ENCODE measurements around the gene PDE11A.
"Not testable (repeated sequence)": the region's sequence is repeated elsewhere in the genome, so short reads cannot be mapped to it uniquely, and the experiment has no call there.

PDE11A gene

GRCh38 chr2:177970670-177971454 lies 101.7 kb downstream of the PDE11A start:
- DNase-seq (ENCODE audit: insufficient read length, low spot score) (no peak), FAIRE-seq (no peak)
- TF ChIP-seq PAX5 (IDR thresholded peaks at IDR 0.05; ENCODE audit: insufficient read depth, low read length, severe bottlenecking) (no peak), POLR2A (IDR thresholded peaks at IDR 0.05; ENCODE audit: low read depth, low read length) (no peak), POU2F2 (IDR thresholded peaks at IDR 0.05; ENCODE audit: low read depth, low read length) (no peak), POLR2AphosphoS5 (IDR thresholded peaks at IDR 0.05; ENCODE audit: low read depth, low read length) (no peak), SPI1 (IDR thresholded peaks at IDR 0.05; ENCODE audit: low read depth, low read length) (no peak), TAF1 (IDR thresholded peaks at IDR 0.05; ENCODE audit: low read depth, low read length) (no peak)

- TF ChIP-seq POLR2AphosphoS5 (IDR thresholded peaks at IDR 0.05; ENCODE audit: low read depth, low read length) (no peak), PAX5 (IDR thresholded peaks at IDR 0.05; ENCODE audit: insufficient read depth, low read length, severe bottlenecking) (no peak), SPI1 (IDR thresholded peaks at IDR 0.05; ENCODE audit: low read depth, low read length) (no peak), POLR2A (IDR thresholded peaks at IDR 0.05; ENCODE audit: low read depth, low read length) (no peak), POU2F2 (IDR thresholded peaks at IDR 0.05; ENCODE audit: low read depth, low read length) (no peak)
- no peak for FAIRE-seq
- no peak for DNase-seq (ENCODE audit: insufficient read length, low spot score)
Measured at GRCh38 chr2:177964892-177965291, 107.7 kb downstream of the PDE11A start.

- DNase-seq (ENCODE audit: insufficient read length, low spot score) (no peak), FAIRE-seq (no peak)
- TF ChIP-seq TAF1 (IDR thresholded peaks at IDR 0.05; ENCODE audit: low read depth, low read length), result no peak
- TF ChIP-seq SPI1 (IDR thresholded peaks at IDR 0.05; ENCODE audit: low read depth, low read length), result no peak
- TF ChIP-seq POLR2A (IDR thresholded peaks at IDR 0.05; ENCODE audit: low read depth, low read length), result no peak
- TF ChIP-seq PAX5 (IDR thresholded peaks at IDR 0.05; ENCODE audit: insufficient read depth, low read length, severe bottlenecking), result no peak
- no peak for TF ChIP-seq POU2F2 (IDR thresholded peaks at IDR 0.05; ENCODE audit: low read depth, low read length)
- no peak for TF ChIP-seq POLR2AphosphoS5 (IDR thresholded peaks at IDR 0.05; ENCODE audit: low read depth, low read length)
Measured at GRCh38 chr2:177952151-177952550, 120.4 kb downstream of the PDE11A start.

GRCh38 chr2:177947598-177947997 lies 125.0 kb downstream of the PDE11A start:
- not testable (repeated sequence) for DNase-seq (ENCODE audit: insufficient read length, low spot score); FAIRE-seq

- FAIRE-seq; DNase-seq (ENCODE audit: insufficient read length, low spot score): not testable (repeated sequence)
Measured at GRCh38 chr2:177944530-177944929, 128.0 kb downstream of the PDE11A start.

GRCh38 chr2:177942731-177943130 lies 129.8 kb downstream of the PDE11A start:
- no peak for TF ChIP-seq POU2F2 (IDR thresholded peaks at IDR 0.05; ENCODE audit: low read depth, low read length)
- no peak for TF ChIP-seq PAX5 (IDR thresholded peaks at IDR 0.05; ENCODE audit: insufficient read depth, low read length, severe bottlenecking)
- no peak for TF ChIP-seq TAF1 (IDR thresholded peaks at IDR 0.05; ENCODE audit: low read depth, low read length)
- TF ChIP-seq POLR2A (IDR thresholded peaks at IDR 0.05; ENCODE audit: low read depth, low read length), result no peak
- TF ChIP-seq POLR2AphosphoS5 (IDR thresholded peaks at IDR 0.05; ENCODE audit: low read depth, low read length), result no peak
- TF ChIP-seq SPI1 (IDR thresholded peaks at IDR 0.05; ENCODE audit: low read depth, low read length), result no peak
- FAIRE-seq (no peak), DNase-seq (ENCODE audit: insufficient read length, low spot score) (no peak)

GRCh38 chr2:177939211-177939610 lies 133.4 kb downstream of the PDE11A start:
- DNase-seq (ENCODE audit: insufficient read length, low spot score) (no peak), FAIRE-seq (no peak)
- TF ChIP-seq TAF1 (IDR thresholded peaks at IDR 0.05; ENCODE audit: low read depth, low read length), result no peak
- TF ChIP-seq SPI1 (IDR thresholded peaks at IDR 0.05; ENCODE audit: low read depth, low read length), result no peak
- TF ChIP-seq POLR2AphosphoS5 (IDR thresholded peaks at IDR 0.05; ENCODE audit: low read depth, low read length), result no peak
- TF ChIP-seq PAX5 (IDR thresholded peaks at IDR 0.05; ENCODE audit: insufficient read depth, low read length, severe bottlenecking), result no peak
- TF ChIP-seq POU2F2 (IDR thresholded peaks at IDR 0.05; ENCODE audit: low read depth, low read length), result no peak
- TF ChIP-seq POLR2A (IDR thresholded peaks at IDR 0.05; ENCODE audit: low read depth, low read length), result no peak

- DNase-seq (ENCODE audit: insufficient read length, low spot score), result no peak
- FAIRE-seq, result no peak
- TF ChIP-seq SPI1 (IDR thresholded peaks at IDR 0.05; ENCODE audit: low read depth, low read length) (no peak), PAX5 (IDR thresholded peaks at IDR 0.05; ENCODE audit: insufficient read depth, low read length, severe bottlenecking) (no peak), POU2F2 (IDR thresholded peaks at IDR 0.05; ENCODE audit: low read depth, low read length) (no peak), POLR2AphosphoS5 (IDR thresholded peaks at IDR 0.05; ENCODE audit: low read depth, low read length) (no peak), POLR2A (IDR thresholded peaks at IDR 0.05; ENCODE audit: low read depth, low read length) (no peak), TAF1 (IDR thresholded peaks at IDR 0.05; ENCODE audit: low read depth, low read length) (no peak)
Measured at GRCh38 chr2:177930916-177931315, 141.7 kb downstream of the PDE11A start.

- DNase-seq (ENCODE audit: insufficient read length, low spot score), result no peak
- FAIRE-seq, result no peak
Measured at GRCh38 chr2:177929662-177930522, 142.7 kb downstream of the PDE11A start.

More at GRCh38 chr2:177929662-177930522, 142.7 kb downstream of the PDE11A start:
- TF ChIP-seq TAF1 (IDR thresholded peaks at IDR 0.05; ENCODE audit: low read depth, low read length) (no peak), SPI1 (IDR thresholded peaks at IDR 0.05; ENCODE audit: low read depth, low read length) (no peak), POLR2AphosphoS5 (IDR thresholded peaks at IDR 0.05; ENCODE audit: low read depth, low read length) (no peak), POU2F2 (IDR thresholded peaks at IDR 0.05; ENCODE audit: low read depth, low read length) (no peak), PAX5 (IDR thresholded peaks at IDR 0.05; ENCODE audit: insufficient read depth, low read length, severe bottlenecking) (no peak), POLR2A (IDR thresholded peaks at IDR 0.05; ENCODE audit: low read depth, low read length) (no peak)
